BLaER1 treated with 17β-estradiol and CSF1 and Interleukin-3, amounts not matched to agents 10 nM and 100 nM (cell line): ENCODE results near the gene SLC26A4.

ENCODE experiments used
- H3K27ac ChIP-seq, 11 experiments: shearing (Covaris generic); formaldehyde crosslinking; 2 replicates each; pipeline ENCODE4 v1.8.1; 2022
- H3K27me3 ChIP-seq, 11 experiments: shearing (Covaris generic); formaldehyde crosslinking; 2 replicates each; pipeline ENCODE4 v1.8.1; 2022
- H3K36me3 ChIP-seq, 11 experiments: shearing (Covaris generic); formaldehyde crosslinking; 2 replicates each; pipeline ENCODE4 v1.8.1; 2022
- H3K4me1 ChIP-seq, 10 experiments: shearing (Covaris generic); formaldehyde crosslinking; 2 replicates each; pipeline ENCODE4 v1.8.1; 2022
- H3K4me2 ChIP-seq, 11 experiments: shearing (Covaris generic); formaldehyde crosslinking; 2 replicates each; pipeline ENCODE4 v1.8.1; 2022
- H3K4me3 ChIP-seq, 10 experiments: shearing (Covaris generic); formaldehyde crosslinking; 2 replicates each; pipeline ENCODE4 v1.8.1; 2022
- H3K9ac ChIP-seq, 11 experiments: shearing (Covaris generic); formaldehyde crosslinking; 2 replicates each; pipeline ENCODE4 v1.8.1; 2022
- H3K9me3 ChIP-seq, 11 experiments: shearing (Covaris generic); formaldehyde crosslinking; replicated peaks in 1 of 11; 2 replicates each; pipeline ENCODE4 v1.8.1; 2022
- H4K20me1 ChIP-seq, 11 experiments: shearing (Covaris generic); formaldehyde crosslinking; 2 replicates each; pipeline ENCODE4 v1.8.1; 2022
- Cebpa-rat ChIP-seq, 11 experiments: shearing (Covaris generic); IDR thresholded peaks; 2 replicates each; pipeline ENCODE4 v1.8.1; 2022

Gene SLC26A4

GRCh38 chr7:107697321-107698049 lies 36.9 kb downstream of the SLC26A4 start:
- Histone ChIP-seq H3K4me2 (no peak overlapping the region), H3K27ac (no peak overlapping the region), H3K9ac (no peak overlapping the region), H4K20me1 (no peaks in the 10 kb centered on the region), H3K9me3 (no peaks in the 10 kb centered on the region), H3K27me3 (no peaks in the 10 kb centered on the region), H3K4me3 (no peak overlapping the region), H3K36me3 (no peaks in the 10 kb centered on the region), H3K4me1 (no peaks in the 10 kb centered on the region)
- TF ChIP-seq Cebpa-rat (IDR thresholded peaks at IDR 0.05) = no peak

DNA sequence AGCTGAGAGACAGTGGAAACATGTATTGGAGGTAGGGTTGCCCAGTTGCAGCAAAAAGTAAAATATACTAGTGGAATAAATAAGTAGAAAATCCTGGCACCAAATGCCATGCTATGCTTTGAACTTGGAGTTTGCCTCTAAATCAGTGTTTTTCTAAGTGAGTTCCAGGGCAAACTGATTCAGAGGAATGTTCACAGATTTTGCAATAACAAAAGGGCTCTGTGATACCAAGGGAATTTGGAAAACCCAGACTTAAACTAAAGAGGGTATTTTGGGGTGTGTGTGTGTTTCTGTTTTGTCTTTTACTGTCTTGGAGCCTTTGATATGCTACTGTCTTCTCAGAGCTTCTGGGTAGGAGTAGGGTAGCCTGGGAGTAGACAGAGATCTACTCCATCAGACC lies 39.9 kb downstream of the SLC26A4 start:
- H3K27me3 ChIP-seq = no peaks in the 10 kb centered on the region
- no peak overlapping the region for H3K9ac ChIP-seq
- no peaks in the 10 kb centered on the region for H4K20me1 ChIP-seq
- no peak overlapping the region for H3K4me2 ChIP-seq
- no peaks in the 10 kb centered on the region for H3K4me1 ChIP-seq
- H3K4me3 ChIP-seq = no peak overlapping the region
- no peak overlapping the region for H3K27ac ChIP-seq
- H3K36me3 ChIP-seq = no peaks in the 10 kb centered on the region
- no peak for TF ChIP-seq Cebpa-rat (IDR thresholded peaks at IDR 0.05)
- H3K9me3 ChIP-seq = no peaks in the 10 kb centered on the region

- Histone ChIP-seq H3K9ac (no peak overlapping the region), H4K20me1 (no peaks in the 10 kb centered on the region), H3K4me3 (no peak overlapping the region), H3K4me1 (no peaks in the 10 kb centered on the region), H3K27me3 (no peaks in the 10 kb centered on the region), H3K27ac (no peak overlapping the region), H3K36me3 (no peaks in the 10 kb centered on the region), H3K4me2 (no peak overlapping the region), H3K9me3 (no peaks in the 10 kb centered on the region)
- no peak for TF ChIP-seq Cebpa-rat (IDR thresholded peaks at IDR 0.05)
Measured at GRCh38 chr7:107701191-107701590, 40.6 kb downstream of the SLC26A4 start.

DNA sequence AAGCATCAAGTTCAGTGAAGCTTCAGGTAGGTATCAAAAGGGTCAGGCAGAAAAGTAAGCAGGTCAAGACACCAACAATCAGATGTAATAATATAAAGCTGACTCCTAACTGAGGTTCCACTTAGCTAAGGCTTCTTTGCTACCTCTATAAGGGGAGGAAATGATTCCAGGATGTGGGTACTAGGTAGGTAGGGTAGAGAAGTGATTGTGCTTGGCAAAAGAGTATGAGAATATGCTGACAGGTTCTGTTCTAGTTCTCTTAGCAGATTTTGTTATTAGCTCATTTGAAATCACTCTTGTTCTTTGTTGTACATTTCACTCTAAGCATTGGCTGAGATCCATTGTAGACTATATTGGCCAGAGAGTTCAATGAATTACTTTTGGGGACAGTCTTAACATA lies 42.6 kb downstream of the SLC26A4 start:
- no peak for TF ChIP-seq Cebpa-rat (IDR thresholded peaks at IDR 0.05)
- Histone ChIP-seq H3K4me2 (no peak overlapping the region), H3K27ac (no peak overlapping the region), H3K27me3 (no peaks in the 10 kb centered on the region), H3K9ac (no peak overlapping the region), H4K20me1 (no peaks in the 10 kb centered on the region), H3K36me3 (no peaks in the 10 kb centered on the region), H3K4me3 (no peak overlapping the region), H3K9me3 (no peaks in the 10 kb centered on the region), H3K4me1 (no peaks in the 10 kb centered on the region)

DNA sequence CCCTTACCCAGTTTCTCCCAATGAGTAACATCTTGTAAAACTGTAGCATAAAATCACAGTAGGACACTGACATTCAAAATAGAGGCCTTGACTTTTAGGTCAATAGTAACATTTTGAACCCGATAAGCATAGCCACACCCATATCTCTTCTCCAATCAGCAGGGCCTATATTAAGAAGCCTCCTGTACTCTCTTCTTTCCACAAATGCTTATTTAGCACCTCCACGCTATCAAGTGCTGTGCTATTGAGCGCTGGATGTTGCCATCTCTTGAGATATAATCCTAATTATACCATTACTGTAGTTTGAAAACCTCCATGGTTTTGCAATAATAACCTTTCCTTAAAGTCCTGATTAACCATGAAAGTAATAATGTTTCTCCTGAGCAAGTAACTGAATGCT lies 43.2 kb downstream of the SLC26A4 start:
- no peak overlapping the region for H3K4me2 ChIP-seq
- H3K27ac ChIP-seq = no peak overlapping the region
- no peaks in the 10 kb centered on the region for H3K27me3 ChIP-seq
- H3K9me3 ChIP-seq = no peaks in the 10 kb centered on the region
- H3K4me1 ChIP-seq = no peaks in the 10 kb centered on the region
- H3K9ac ChIP-seq = no peak overlapping the region
- no peaks in the 10 kb centered on the region for H4K20me1 ChIP-seq
- no peak overlapping the region for H3K4me3 ChIP-seq
- no peaks in the 10 kb centered on the region for H3K36me3 ChIP-seq
- TF ChIP-seq Cebpa-rat (IDR thresholded peaks at IDR 0.05) = no peak

DNA sequence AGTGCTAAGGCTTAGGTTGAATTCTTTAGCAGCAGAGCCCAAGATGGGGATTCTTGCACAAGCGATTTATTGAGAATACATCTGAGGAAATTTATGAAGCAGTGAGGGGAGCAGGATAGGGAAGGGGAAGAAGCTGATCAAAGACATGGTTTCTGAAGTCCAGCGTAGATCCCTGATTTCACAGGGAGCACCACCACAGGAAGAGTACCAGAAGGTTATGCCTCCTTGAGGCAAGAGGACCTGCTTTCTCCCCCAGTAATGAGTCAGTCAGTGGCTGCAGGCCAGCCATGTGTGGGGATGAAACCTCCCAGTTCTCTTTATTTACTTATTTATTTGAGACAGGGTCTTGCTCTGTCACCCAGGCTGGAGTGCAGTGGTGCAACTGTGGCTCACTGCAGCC lies 48.3 kb downstream of the SLC26A4 start:
- no peak for TF ChIP-seq Cebpa-rat (IDR thresholded peaks at IDR 0.05)
- H3K27ac ChIP-seq = no peak overlapping the region
- no peaks in the 10 kb centered on the region for H4K20me1 ChIP-seq
- no peak overlapping the region for H3K9ac ChIP-seq
- no peaks in the 10 kb centered on the region for H3K4me1 ChIP-seq
- no peaks in the 10 kb centered on the region for H3K36me3 ChIP-seq
- H3K27me3 ChIP-seq = no peaks in the 10 kb centered on the region
- H3K9me3 ChIP-seq = no peaks in the 10 kb centered on the region
- no peak overlapping the region for H3K4me3 ChIP-seq
- H3K4me2 ChIP-seq = no peak overlapping the region

DNA sequence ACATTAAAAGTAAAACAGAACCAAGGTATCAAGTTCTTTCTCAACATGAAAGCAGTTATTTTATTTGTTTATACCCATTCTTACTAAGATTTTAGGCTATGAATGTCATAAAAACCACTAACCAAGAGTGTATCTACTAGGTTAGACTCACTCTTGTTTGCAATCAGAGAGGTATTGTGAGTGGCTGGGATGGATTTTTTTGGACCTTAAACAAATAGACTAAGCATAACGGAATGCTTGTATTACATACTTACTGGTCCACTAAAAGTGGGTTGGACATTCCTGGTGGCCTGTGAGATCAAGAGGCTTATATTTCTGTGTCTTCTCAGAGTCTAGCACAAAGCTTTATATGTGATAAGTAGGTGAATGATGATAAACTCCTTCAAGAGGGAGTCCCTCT lies 50.7 kb downstream of the SLC26A4 start:
- Histone ChIP-seq H3K9me3 (no peaks in the 10 kb centered on the region), H3K36me3 (no peaks in the 10 kb centered on the region), H3K27me3 (no peaks in the 10 kb centered on the region), H4K20me1 (no peaks in the 10 kb centered on the region), H3K9ac (no peak overlapping the region), H3K4me3 (no peak overlapping the region), H3K4me2 (no peak overlapping the region), H3K27ac (no peak overlapping the region), H3K4me1 (no peaks in the 10 kb centered on the region)
- TF ChIP-seq Cebpa-rat (IDR thresholded peaks at IDR 0.05) = no peak

DNA sequence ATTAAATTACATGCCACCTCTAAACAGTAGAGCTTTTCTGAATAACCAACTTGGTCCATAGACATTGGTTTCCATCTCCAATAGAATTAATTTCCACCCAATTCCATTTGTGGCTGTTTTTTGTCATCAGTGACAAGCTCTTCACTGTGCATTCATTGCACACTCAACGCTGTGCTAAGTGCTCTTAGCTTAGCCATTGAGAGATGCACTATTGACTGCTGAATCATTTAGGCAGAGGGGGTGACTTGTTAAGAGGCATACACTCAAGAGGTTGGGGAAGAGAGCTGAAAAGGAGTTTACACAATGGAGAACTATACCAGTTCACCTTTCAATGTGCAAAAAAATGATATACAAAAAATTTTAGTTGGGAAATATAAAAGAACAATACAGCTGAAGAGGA lies 51.4 kb downstream of the SLC26A4 start:
- TF ChIP-seq Cebpa-rat (IDR thresholded peaks at IDR 0.05) = no peak
- no peaks in the 10 kb centered on the region for H3K36me3 ChIP-seq
- H3K27me3 ChIP-seq = no peaks in the 10 kb centered on the region
- no peaks in the 10 kb centered on the region for H3K9me3 ChIP-seq
- H3K27ac ChIP-seq = no peak overlapping the region
- no peaks in the 10 kb centered on the region for H4K20me1 ChIP-seq
- H3K4me2 ChIP-seq = no peak overlapping the region
- H3K4me1 ChIP-seq = no peaks in the 10 kb centered on the region
- no peak overlapping the region for H3K4me3 ChIP-seq
- no peak overlapping the region for H3K9ac ChIP-seq

DNA sequence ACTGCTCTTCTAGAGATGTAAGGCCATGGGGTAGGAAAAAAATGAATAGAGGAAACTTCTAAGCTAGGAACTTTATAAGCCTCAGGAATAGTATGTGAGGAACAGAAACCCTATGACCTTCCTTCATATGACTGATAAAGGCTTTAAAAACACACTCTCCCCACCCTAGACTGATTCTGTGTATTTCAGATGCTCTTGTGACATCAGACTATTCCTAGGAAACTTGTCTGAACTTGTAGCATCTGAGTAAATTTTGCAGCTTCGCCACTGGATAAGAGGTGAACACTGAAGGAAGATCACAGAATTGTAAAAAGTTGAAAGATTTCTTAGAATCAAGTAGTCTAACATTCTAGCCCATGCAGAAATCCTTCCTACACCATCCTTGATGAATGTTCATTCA lies 52.3 kb downstream of the SLC26A4 start:
- no peaks in the 10 kb centered on the region for H3K9me3 ChIP-seq
- H3K36me3 ChIP-seq = no peaks in the 10 kb centered on the region
- H3K4me3 ChIP-seq = no peak overlapping the region
- H3K4me2 ChIP-seq = no peak overlapping the region
- H4K20me1 ChIP-seq = no peaks in the 10 kb centered on the region
- H3K27ac ChIP-seq = no peak overlapping the region
- H3K4me1 ChIP-seq = no peaks in the 10 kb centered on the region
- no peak for TF ChIP-seq Cebpa-rat (IDR thresholded peaks at IDR 0.05)
- no peak overlapping the region for H3K9ac ChIP-seq
- H3K27me3 ChIP-seq = no peaks in the 10 kb centered on the region

DNA sequence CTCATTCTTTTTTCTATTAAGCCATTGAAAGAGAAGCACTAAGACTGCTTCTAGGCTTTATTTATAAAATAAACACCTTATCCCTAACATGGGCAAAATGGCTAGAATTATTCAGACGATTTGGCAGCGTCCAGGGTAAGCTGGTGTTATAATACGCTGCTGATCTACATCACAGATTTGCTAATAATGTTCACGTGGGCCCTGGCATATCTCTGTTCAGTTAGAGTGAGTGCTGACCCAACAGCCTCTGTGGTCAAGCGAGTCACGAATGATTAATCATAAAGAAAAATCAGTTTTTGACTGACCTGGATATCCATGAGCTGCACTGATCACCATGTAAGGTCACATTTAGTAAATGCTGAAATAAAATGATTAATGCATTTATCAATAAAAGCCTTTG lies 54.9 kb downstream of the SLC26A4 start:
- no peaks in the 10 kb centered on the region for H4K20me1 ChIP-seq
- no peak overlapping the region for H3K27ac ChIP-seq
- no peaks in the 10 kb centered on the region for H3K4me1 ChIP-seq
- no peaks in the 10 kb centered on the region for H3K27me3 ChIP-seq
- H3K9me3 ChIP-seq = no peaks in the 10 kb centered on the region
- H3K4me3 ChIP-seq = no peak overlapping the region
- no peak overlapping the region for H3K4me2 ChIP-seq
- no peak overlapping the region for H3K9ac ChIP-seq
- no peaks in the 10 kb centered on the region for H3K36me3 ChIP-seq
- no peak for TF ChIP-seq Cebpa-rat (IDR thresholded peaks at IDR 0.05)
